ENCODE measurements around the gene KCNIP3. TPM values are rescaled to one million over a fixed set of nuclear protein-coding genes. Genes with fewer than 3 reads are reported as not detected.
A peak's percentile ranks its signal among the peaks of the same experiment; 100 is the strongest.
"Not testable (repeated sequence)": the region's sequence is repeated elsewhere in the genome, so short reads cannot be mapped to it uniquely, and the experiment has no call there.

The KCNIP3 gene
- total RNA-seq, 2 donors from 2014 or later: 1.5 to 2.3 TPM

- intact Hi-C loops (cut with DNase I): loop anchor here (5.0 kb wide), 1 partner anchor 308 kb away; no protein-coding TSS in a partner anchor
- not testable (repeated sequence) for H3K27me3 ChIP-seq; H3K9me3 ChIP-seq; H3K4me3 ChIP-seq; H3K36me3 ChIP-seq; H3K27ac ChIP-seq; H3K9ac ChIP-seq (ENCODE audit: low read depth in 2 of 2, low read length in 2 of 2); H3K4me1 ChIP-seq
- DNase-seq: peak; percentile 84
- TF ChIP-seq CTCF (IDR thresholded peaks at IDR 0.05): peak; percentile 65
These were observed 117.0 kb downstream of the KCNIP3 start for GRCh38 chr2:95414015-95414594.

GRCh38 chr2:95415138-95415537 lies 118.0 kb downstream of the KCNIP3 start:
- DNase-seq: not testable (repeated sequence)

GRCh38 chr2:95415561-95415960 lies 118.4 kb downstream of the KCNIP3 start:
- H3K4me1 ChIP-seq; H3K27me3 ChIP-seq; H3K9me3 ChIP-seq; H3K9ac ChIP-seq (ENCODE audit: low read depth in 2 of 2, low read length in 2 of 2); H3K36me3 ChIP-seq; H3K27ac ChIP-seq; intact Hi-C loops (cut with DNase I); DNase-seq; H3K4me3 ChIP-seq: not testable (repeated sequence)

More at GRCh38 chr2:95415138-95415537, 118.0 kb downstream of the KCNIP3 start:
- H3K27ac ChIP-seq; H3K4me3 ChIP-seq; H3K9ac ChIP-seq (ENCODE audit: low read depth in 2 of 2, low read length in 2 of 2); H3K36me3 ChIP-seq; H3K4me1 ChIP-seq; H3K27me3 ChIP-seq; H3K9me3 ChIP-seq; intact Hi-C loops (cut with DNase I): not testable (repeated sequence)

GRCh38 chr2:95427196-95427867 lies 130.2 kb downstream of the KCNIP3 start:
- H3K9me3 ChIP-seq; H3K36me3 ChIP-seq; H3K27ac ChIP-seq; intact Hi-C loops (cut with DNase I); DNase-seq; H3K27me3 ChIP-seq; H3K9ac ChIP-seq (ENCODE audit: low read depth in 2 of 2, low read length in 2 of 2); H3K4me1 ChIP-seq; H3K4me3 ChIP-seq: not testable (repeated sequence)

GRCh38 chr2:95429748-95430467 lies 132.8 kb downstream of the KCNIP3 start:
- intact Hi-C loops (cut with DNase I); H3K9ac ChIP-seq (ENCODE audit: low read depth in 2 of 2, low read length in 2 of 2); H3K36me3 ChIP-seq; H3K27ac ChIP-seq; H3K27me3 ChIP-seq; H3K4me1 ChIP-seq; H3K4me3 ChIP-seq; H3K9me3 ChIP-seq; DNase-seq: not testable (repeated sequence)

- H3K27me3 ChIP-seq; H3K4me1 ChIP-seq; intact Hi-C loops (cut with DNase I); H3K9ac ChIP-seq (ENCODE audit: low read depth in 2 of 2, low read length in 2 of 2); H3K27ac ChIP-seq; H3K9me3 ChIP-seq; H3K36me3 ChIP-seq; H3K4me3 ChIP-seq; DNase-seq: not testable (repeated sequence)
These were observed 136.2 kb downstream of the KCNIP3 start for GRCh38 chr2:95433373-95433772.

GRCh38 chr2:95433973-95434372 lies 136.8 kb downstream of the KCNIP3 start:
- H3K4me3 ChIP-seq; H3K4me1 ChIP-seq; H3K27ac ChIP-seq; DNase-seq; H3K9me3 ChIP-seq; intact Hi-C loops (cut with DNase I); H3K9ac ChIP-seq (ENCODE audit: low read depth in 2 of 2, low read length in 2 of 2); H3K36me3 ChIP-seq; H3K27me3 ChIP-seq: not testable (repeated sequence)

- intact Hi-C loops (cut with DNase I); H3K36me3 ChIP-seq: not testable (repeated sequence)
These were observed 137.4 kb downstream of the KCNIP3 start for GRCh38 chr2:95434507-95435076.

GRCh38 chr2:95435162-95435871 lies 138.2 kb downstream of the KCNIP3 start:
- H3K36me3 ChIP-seq; DNase-seq; intact Hi-C loops (cut with DNase I); H3K27ac ChIP-seq; H3K4me1 ChIP-seq; H3K27me3 ChIP-seq; H3K4me3 ChIP-seq; H3K9ac ChIP-seq (ENCODE audit: low read depth in 2 of 2, low read length in 2 of 2); H3K9me3 ChIP-seq: not testable (repeated sequence)

More at GRCh38 chr2:95434507-95435076, 137.4 kb downstream of the KCNIP3 start:
- H3K9ac ChIP-seq (ENCODE audit: low read depth in 2 of 2, low read length in 2 of 2); H3K4me3 ChIP-seq; H3K9me3 ChIP-seq; H3K27ac ChIP-seq; DNase-seq; H3K27me3 ChIP-seq; H3K4me1 ChIP-seq: not testable (repeated sequence)
